ENCODE measurements around the gene IL1RAPL1.

IL1RAPL1 gene

GRCh38 chrX:28693101-28693500, 105.9 kb downstream of the IL1RAPL1 start:
- DNase-seq (ENCODE audit: low read depth): no peak
- H3K4me3 ChIP-seq (ENCODE audit: low read depth, low read length): no peak overlapping the region
- no peak for TF ChIP-seq CTCF (IDR thresholded peaks at IDR 0.05; ENCODE audit: low read depth, low read length, missing control alignments)

- no peak overlapping the region for H3K4me3 ChIP-seq (ENCODE audit: low read depth, low read length)
- TF ChIP-seq CTCF (IDR thresholded peaks at IDR 0.05; ENCODE audit: low read depth, low read length, missing control alignments): no peak
- no peak for DNase-seq (ENCODE audit: low read depth)
Observed at GRCh38 chrX:28697732-28698131, 110.5 kb downstream of the IL1RAPL1 start.

- DNase-seq (ENCODE audit: low read depth): no peak
- TF ChIP-seq CTCF (IDR thresholded peaks at IDR 0.05; ENCODE audit: low read depth, low read length, missing control alignments): no peak
Observed at GRCh38 chrX:28701222-28701621, 114.0 kb downstream of the IL1RAPL1 start.

GRCh38 chrX:28706964-28707363, 119.7 kb downstream of the IL1RAPL1 start:
- no peak overlapping the region for H3K4me3 ChIP-seq (ENCODE audit: low read depth, low read length)
- no peak for DNase-seq (ENCODE audit: low read depth)
- no peak for TF ChIP-seq CTCF (IDR thresholded peaks at IDR 0.05; ENCODE audit: low read depth, low read length, missing control alignments)

More at GRCh38 chrX:28701222-28701621, 114.0 kb downstream of the IL1RAPL1 start:
- no peak overlapping the region for H3K4me3 ChIP-seq (ENCODE audit: low read depth, low read length)

GRCh38 chrX:28709421-28709820, 122.2 kb downstream of the IL1RAPL1 start:
- DNase-seq (ENCODE audit: low read depth): no peak
- no peak for TF ChIP-seq CTCF (IDR thresholded peaks at IDR 0.05; ENCODE audit: low read depth, low read length, missing control alignments)
- no peak overlapping the region for H3K4me3 ChIP-seq (ENCODE audit: low read depth, low read length)

- DNase-seq (ENCODE audit: low read depth): no peak
- no peak for TF ChIP-seq CTCF (IDR thresholded peaks at IDR 0.05; ENCODE audit: low read depth, low read length, missing control alignments)
- no peak overlapping the region for H3K4me3 ChIP-seq (ENCODE audit: low read depth, low read length)
Observed at GRCh38 chrX:28717864-28718263, 130.6 kb downstream of the IL1RAPL1 start.

GRCh38 chrX:28718450-28718849, 131.2 kb downstream of the IL1RAPL1 start:
- DNase-seq (ENCODE audit: low read depth): no peak
- TF ChIP-seq CTCF (IDR thresholded peaks at IDR 0.05; ENCODE audit: low read depth, low read length, missing control alignments): no peak
- no peak overlapping the region for H3K4me3 ChIP-seq (ENCODE audit: low read depth, low read length)

Data from GM12864 (cell line).